Measurements from ENCODE around the gene MED13L.

MED13L gene

GRCh38 chr12:116220756-116221155, 56.7 kb downstream of the MED13L start:
- H3K9me3 ChIP-seq (ENCODE audit: control insufficient read depth, low read length): no peaks in the 10 kb centered on the region
- no peak overlapping the region for H3K4me3 ChIP-seq (ENCODE audit: low read length)
- no peak for DNase-seq (ENCODE audit: low read depth)
- H3K36me3 ChIP-seq (ENCODE audit: control insufficient read depth, insufficient read depth, low read length, severe bottlenecking): no peaks in the 10 kb centered on the region
- peaks cover 38% of the 10 kb centered on the region for H3K4me1 ChIP-seq (ENCODE audit: control insufficient read depth, insufficient read depth, low read length)
- H3K9ac ChIP-seq (ENCODE audit: low read length): no peak overlapping the region
- no peaks in the 10 kb centered on the region for H3K27me3 ChIP-seq (replicated peaks; ENCODE audit: control insufficient read depth, insufficient read depth, low read length)

- H3K27me3 ChIP-seq (replicated peaks; ENCODE audit: control insufficient read depth, insufficient read depth, low read length): no peaks in the 10 kb centered on the region
- H3K9me3 ChIP-seq (ENCODE audit: control insufficient read depth, low read length): no peaks in the 10 kb centered on the region
- no peaks in the 10 kb centered on the region for H3K36me3 ChIP-seq (ENCODE audit: control insufficient read depth, insufficient read depth, low read length, severe bottlenecking)
- H3K9ac ChIP-seq (ENCODE audit: low read length): peak overlapping the region; percentile 72
- peaks cover 43% of the 10 kb centered on the region for H3K4me1 ChIP-seq (ENCODE audit: control insufficient read depth, insufficient read depth, low read length)
- H3K4me3 ChIP-seq (ENCODE audit: low read length): peak overlapping the region; percentile 45
- DNase-seq (ENCODE audit: low read depth): no peak
Observed at GRCh38 chr12:116217045-116217735, 60.3 kb downstream of the MED13L start.

GRCh38 chr12:116216022-116216756, 61.3 kb downstream of the MED13L start:
- H3K4me3 ChIP-seq (ENCODE audit: low read length): no peak overlapping the region
- DNase-seq (ENCODE audit: low read depth): no peak
- H3K9ac ChIP-seq (ENCODE audit: low read length): no peak overlapping the region
- no peaks in the 10 kb centered on the region for H3K27me3 ChIP-seq (replicated peaks; ENCODE audit: control insufficient read depth, insufficient read depth, low read length)
- no peaks in the 10 kb centered on the region for H3K9me3 ChIP-seq (ENCODE audit: control insufficient read depth, low read length)
- peaks cover 44% of the 10 kb centered on the region for H3K4me1 ChIP-seq (ENCODE audit: control insufficient read depth, insufficient read depth, low read length)
- no peaks in the 10 kb centered on the region for H3K36me3 ChIP-seq (ENCODE audit: control insufficient read depth, insufficient read depth, low read length, severe bottlenecking)

DNA sequence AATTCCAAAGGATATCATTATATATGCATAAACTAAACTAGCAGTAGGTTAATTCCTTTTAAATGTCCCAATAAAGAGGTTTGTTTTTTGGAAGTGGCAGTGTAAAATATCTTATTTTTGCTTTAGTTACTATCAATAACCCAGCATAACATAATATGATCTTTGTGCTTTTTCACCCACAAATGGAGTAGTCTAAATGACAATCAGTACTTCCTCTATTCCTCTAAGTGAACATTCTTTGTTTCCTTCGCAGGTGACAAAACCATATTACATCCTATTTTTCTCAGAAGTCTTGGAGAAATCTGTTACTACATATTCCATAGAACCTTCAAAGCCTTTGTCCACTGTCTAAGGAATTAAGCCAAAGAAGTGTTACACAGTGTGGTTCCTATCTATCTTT, 62.5 kb downstream of the MED13L start:
- no peak for DNase-seq (ENCODE audit: low read depth)
- Histone ChIP-seq H3K9me3 (ENCODE audit: control insufficient read depth, low read length) (no peaks in the 10 kb centered on the region), H3K4me3 (ENCODE audit: low read length) (no peak overlapping the region), H3K27me3 (replicated peaks; ENCODE audit: control insufficient read depth, insufficient read depth, low read length) (no peaks in the 10 kb centered on the region), H3K36me3 (ENCODE audit: control insufficient read depth, insufficient read depth, low read length, severe bottlenecking) (no peaks in the 10 kb centered on the region), H3K9ac (ENCODE audit: low read length) (no peak overlapping the region), H3K4me1 (ENCODE audit: control insufficient read depth, insufficient read depth, low read length) (peaks cover 50% of the 10 kb centered on the region)

GRCh38 chr12:116213885-116214527, 63.5 kb downstream of the MED13L start:
- Histone ChIP-seq H3K9me3 (ENCODE audit: control insufficient read depth, low read length) (no peaks in the 10 kb centered on the region), H3K9ac (ENCODE audit: low read length) (no peak overlapping the region), H3K4me3 (ENCODE audit: low read length) (no peak overlapping the region), H3K27me3 (replicated peaks; ENCODE audit: control insufficient read depth, insufficient read depth, low read length) (no peaks in the 10 kb centered on the region), H3K36me3 (ENCODE audit: control insufficient read depth, insufficient read depth, low read length, severe bottlenecking) (no peaks in the 10 kb centered on the region), H3K4me1 (ENCODE audit: control insufficient read depth, insufficient read depth, low read length) (peaks cover 54% of the 10 kb centered on the region)
- no peak for DNase-seq (ENCODE audit: low read depth)

- DNase-seq (ENCODE audit: low read depth): no peak
- Histone ChIP-seq H3K9me3 (ENCODE audit: control insufficient read depth, low read length) (no peaks in the 10 kb centered on the region), H3K36me3 (ENCODE audit: control insufficient read depth, insufficient read depth, low read length, severe bottlenecking) (no peaks in the 10 kb centered on the region), H3K4me1 (ENCODE audit: control insufficient read depth, insufficient read depth, low read length) (peaks cover 44% of the 10 kb centered on the region), H3K9ac (ENCODE audit: low read length) (no peak overlapping the region), H3K27me3 (replicated peaks; ENCODE audit: control insufficient read depth, insufficient read depth, low read length) (no peaks in the 10 kb centered on the region), H3K4me3 (ENCODE audit: low read length) (no peak overlapping the region)
Observed at GRCh38 chr12:116213014-116213413, 64.5 kb downstream of the MED13L start.

- Histone ChIP-seq H3K27me3 (replicated peaks; ENCODE audit: control insufficient read depth, insufficient read depth, low read length) (no peaks in the 10 kb centered on the region), H3K9ac (ENCODE audit: low read length) (no peak overlapping the region)
Observed at GRCh38 chr12:116210762-116211161, 66.7 kb downstream of the MED13L start.

GRCh38 chr12:116210131-116210530, 67.4 kb downstream of the MED13L start:
- H3K36me3 ChIP-seq (ENCODE audit: control insufficient read depth, insufficient read depth, low read length, severe bottlenecking): no peaks in the 10 kb centered on the region
- peaks cover 29% of the 10 kb centered on the region for H3K4me1 ChIP-seq (ENCODE audit: control insufficient read depth, insufficient read depth, low read length)
- no peaks in the 10 kb centered on the region for H3K27me3 ChIP-seq (replicated peaks; ENCODE audit: control insufficient read depth, insufficient read depth, low read length)
- no peak overlapping the region for H3K4me3 ChIP-seq (ENCODE audit: low read length)
- peak; percentile 38 for DNase-seq (ENCODE audit: low read depth)
- no peaks in the 10 kb centered on the region for H3K9me3 ChIP-seq (ENCODE audit: control insufficient read depth, low read length)
- H3K9ac ChIP-seq (ENCODE audit: low read length): no peak overlapping the region

More at GRCh38 chr12:116210762-116211161, 66.7 kb downstream of the MED13L start:
- Histone ChIP-seq H3K4me3 (ENCODE audit: low read length) (no peak overlapping the region), H3K4me1 (ENCODE audit: control insufficient read depth, insufficient read depth, low read length) (peaks cover 29% of the 10 kb centered on the region), H3K9me3 (ENCODE audit: control insufficient read depth, low read length) (no peaks in the 10 kb centered on the region), H3K36me3 (ENCODE audit: control insufficient read depth, insufficient read depth, low read length, severe bottlenecking) (no peaks in the 10 kb centered on the region)
- no peak for DNase-seq (ENCODE audit: low read depth)

DNA sequence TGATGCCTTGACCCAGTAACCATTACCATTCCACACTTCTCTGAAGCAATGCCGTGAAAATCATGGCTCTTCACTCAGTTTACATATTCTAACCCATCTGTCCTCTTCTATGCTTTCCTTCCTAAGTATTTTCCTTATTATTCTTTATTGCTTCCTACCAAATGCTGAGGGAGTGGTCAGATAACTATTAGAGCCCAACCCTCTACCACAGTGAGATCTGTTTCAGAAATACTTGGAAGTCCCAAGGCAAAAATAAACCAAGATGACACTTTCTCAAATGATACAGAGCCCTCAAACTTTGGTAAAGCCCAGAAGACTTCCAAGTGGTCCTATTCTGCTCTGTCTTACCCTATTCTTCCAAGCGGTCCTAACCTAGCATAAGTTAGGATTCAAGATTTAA, 68.0 kb downstream of the MED13L start:
- H3K9me3 ChIP-seq (ENCODE audit: control insufficient read depth, low read length): no peaks in the 10 kb centered on the region
- H3K9ac ChIP-seq (ENCODE audit: low read length): no peak overlapping the region
- no peak for DNase-seq (ENCODE audit: low read depth)
- peaks cover 29% of the 10 kb centered on the region for H3K4me1 ChIP-seq (ENCODE audit: control insufficient read depth, insufficient read depth, low read length)
- no peak overlapping the region for H3K4me3 ChIP-seq (ENCODE audit: low read length)
- H3K36me3 ChIP-seq (ENCODE audit: control insufficient read depth, insufficient read depth, low read length, severe bottlenecking): no peaks in the 10 kb centered on the region
- H3K27me3 ChIP-seq (replicated peaks; ENCODE audit: control insufficient read depth, insufficient read depth, low read length): no peaks in the 10 kb centered on the region

- Histone ChIP-seq H3K9me3 (ENCODE audit: control insufficient read depth, low read length) (no peaks in the 10 kb centered on the region), H3K9ac (ENCODE audit: low read length) (no peak overlapping the region), H3K36me3 (ENCODE audit: control insufficient read depth, insufficient read depth, low read length, severe bottlenecking) (no peaks in the 10 kb centered on the region), H3K4me1 (ENCODE audit: control insufficient read depth, insufficient read depth, low read length) (peaks cover 30% of the 10 kb centered on the region), H3K4me3 (ENCODE audit: low read length) (no peak overlapping the region), H3K27me3 (replicated peaks; ENCODE audit: control insufficient read depth, insufficient read depth, low read length) (no peaks in the 10 kb centered on the region)
- DNase-seq (ENCODE audit: low read depth): no peak
Observed at GRCh38 chr12:116207274-116207673, 70.2 kb downstream of the MED13L start.

- Histone ChIP-seq H3K36me3 (ENCODE audit: control insufficient read depth, insufficient read depth, low read length, severe bottlenecking) (no peaks in the 10 kb centered on the region), H3K9me3 (ENCODE audit: control insufficient read depth, low read length) (no peaks in the 10 kb centered on the region), H3K4me1 (ENCODE audit: control insufficient read depth, insufficient read depth, low read length) (peaks cover 30% of the 10 kb centered on the region), H3K9ac (ENCODE audit: low read length) (no peak overlapping the region), H3K27me3 (replicated peaks; ENCODE audit: control insufficient read depth, insufficient read depth, low read length) (no peaks in the 10 kb centered on the region), H3K4me3 (ENCODE audit: low read length) (no peak overlapping the region)
- DNase-seq (ENCODE audit: low read depth): no peak
Observed at GRCh38 chr12:116206828-116207227, 70.7 kb downstream of the MED13L start.

Data from adipocyte (in vitro differentiated cells).